HG03103 (cell line): ENCODE results near the gene FBXO38.
A peak's percentile ranks its signal among the peaks of the same experiment; 100 is the strongest.
"Not testable (repeated sequence)": the region's sequence is repeated elsewhere in the genome, so short reads cannot be mapped to it uniquely, and the experiment has no call there.

Source experiments
- ATAC-seq: cut with Tn5 transposase; IDR thresholded peaks from one replicate; pipeline ENCODE4 v1.9.1; 2021; ENCODE audit warnings: low read depth; ENCODE audit not compliant: unreplicated experiment

FBXO38 gene

GRCh38 chr5:148468746-148469145 lies 85.0 kb downstream of the FBXO38 start:
- not testable (repeated sequence) for ATAC-seq

- no peak for ATAC-seq
Measured at GRCh38 chr5:148469501-148469935, 85.8 kb downstream of the FBXO38 start.

GRCh38 chr5:148471379-148471778 lies 87.6 kb downstream of the FBXO38 start:
- ATAC-seq, result no peak

GRCh38 chr5:148474025-148474511 lies 90.3 kb downstream of the FBXO38 start:
- no peak for ATAC-seq

GRCh38 chr5:148476302-148476701 lies 92.5 kb downstream of the FBXO38 start:
- ATAC-seq, result no peak

GRCh38 chr5:148477429-148477828 lies 93.7 kb downstream of the FBXO38 start:
- no peak for ATAC-seq

GRCh38 chr5:148482196-148482595 lies 98.4 kb downstream of the FBXO38 start:
- ATAC-seq, result no peak

- ATAC-seq, result peak; percentile 95
Measured at GRCh38 chr5:148482697-148483462, 99.1 kb downstream of the FBXO38 start.

- ATAC-seq, result no peak
Measured at GRCh38 chr5:148483750-148484149, 100.0 kb downstream of the FBXO38 start.

- no peak for ATAC-seq
Measured at GRCh38 chr5:148484651-148485050, 100.9 kb downstream of the FBXO38 start.

GRCh38 chr5:148486456-148486855 lies 102.7 kb downstream of the FBXO38 start:
- ATAC-seq, result no peak

- ATAC-seq, result no peak
Measured at GRCh38 chr5:148488757-148489156, 105.0 kb downstream of the FBXO38 start.

GRCh38 chr5:148491015-148491792 lies 107.4 kb downstream of the FBXO38 start:
- ATAC-seq, result no peak

GRCh38 chr5:148491793-148492184 lies 108.0 kb downstream of the FBXO38 start:
- no peak for ATAC-seq

GRCh38 chr5:148492351-148492750 lies 108.6 kb downstream of the FBXO38 start:
- ATAC-seq, result no peak
